SK-N-SH (cell line): Measurements from ENCODE around the gene AP4S1.

Experiments
- CTCF ChIP-seq: fragments of 200-600 bp; sonication (generic); IDR thresholded peaks from 2 replicates; pipeline ENCODE4 v1.6.1; 2017; ENCODE audit warnings: antibody characterized with exemption, mild to moderate bottlenecking, moderate library complexity
- EP300 ChIP-seq, 2 experiments: IDR thresholded peaks; 2 replicates each; pipeline versions ENCODE4 v1.4.0 to v1.6.1; 2012; ENCODE audit warnings: borderline replicate concordance in 1 of 2, low read depth in 1 of 2, low read length in 1 of 2
- FOXM1 ChIP-seq: IDR thresholded peaks from 2 replicates; pipeline ENCODE4 v1.4.0; 2012; ENCODE audit warnings: low read depth, mild to moderate bottlenecking
- GATA2 ChIP-seq: sonication (generic); formaldehyde crosslinking; IDR thresholded peaks from 2 replicates; pipeline ENCODE4 v1.5.0; 2020; ENCODE audit warnings: mild to moderate bottlenecking, missing genetic modification reagents
- NRF1 ChIP-seq: IDR thresholded peaks from 2 replicates; pipeline ENCODE4 v1.6.1; 2012; ENCODE audit warnings: low read depth, mild to moderate bottlenecking, low read length
- PBX3 ChIP-seq: IDR thresholded peaks from 2 replicates; pipeline ENCODE4; 2012
- RCOR1 ChIP-seq: fragments of 150-350 bp; IDR thresholded peaks from 2 replicates; pipeline ENCODE4 v1.6.1; 2017; ENCODE audit warnings: antibody characterized with exemption, low read length
- TAF1 ChIP-seq: IDR thresholded peaks from 2 replicates; pipeline ENCODE4 v1.6.1; 2012; ENCODE audit warnings: low read depth, mild to moderate bottlenecking, low read length, moderate library complexity, borderline replicate concordance
- TEAD4 ChIP-seq: IDR thresholded peaks from 2 replicates; pipeline ENCODE4 v1.4.0; 2012; ENCODE audit warnings: mild to moderate bottlenecking, borderline replicate concordance; ENCODE audit not compliant: insufficient read depth
- YY1 ChIP-seq: IDR thresholded peaks from 2 replicates; pipeline ENCODE4 v1.4.0; 2012; ENCODE audit warnings: low read depth, mild to moderate bottlenecking

DNA sequence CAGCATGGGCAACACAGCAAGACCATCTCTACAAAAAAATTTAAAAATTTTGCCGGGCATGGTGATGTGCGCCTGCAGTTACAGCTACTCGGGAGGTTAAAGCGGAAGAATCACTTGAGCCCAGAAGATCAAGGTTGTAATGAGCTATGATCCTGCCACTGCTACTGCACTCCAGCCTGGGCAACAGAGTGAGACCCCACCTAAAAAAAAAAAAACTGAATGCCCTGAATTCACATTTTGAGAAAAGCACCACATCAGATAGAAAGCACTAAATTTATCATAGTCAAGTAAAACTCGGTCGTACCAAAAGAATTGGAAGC lies 24.1 kb upstream of the AP4S1 start:
- TF ChIP-seq CTCF, result no peak
- TF ChIP-seq TEAD4, result no peak
- no peak for TF ChIP-seq PBX3
- no peak for TF ChIP-seq RCOR1
- no peak for TF ChIP-seq NRF1
- no peak for TF ChIP-seq EP300 (IDR thresholded peaks at IDR 0.05; ENCODE audit: borderline replicate concordance in 1 of 2, low read depth in 1 of 2, low read length in 1 of 2)
- TF ChIP-seq GATA2 (CRISPR knock-in tag), result no peak
- TF ChIP-seq TAF1, result no peak
- TF ChIP-seq FOXM1, result no peak
- no peak for TF ChIP-seq YY1
